ENCODE results near the gene AFF3. TPM values are rescaled to one million over a fixed set of nuclear protein-coding genes. Genes with fewer than 3 reads are reported as not detected.

The AFF3 gene
- total and polyA plus RNA-seq, 2 of the 4 experiments (the other 2 are of a cell fraction) = 12.9 to 14.3 TPM

GRCh38 chr2:99797475-99797874, 344.9 kb downstream of the AFF3 start:
- Histone ChIP-seq H4K20me1 (ENCODE audit: insufficient read depth, low read length) (no peaks in the 10 kb centered on the region), H4K8ac (ENCODE audit: low read depth in 2 of 2, low read length in 2 of 2) (no peak overlapping the region), H3K4me2 (ENCODE audit: low read depth, low read length) (no peak overlapping the region), H3K79me1 (ENCODE audit: low read depth in 1 of 2, low read length in 2 of 2) (peaks cover 0 to 8% of the 10 kb centered on the region in 2 experiments; a peak in 3 of 4 replicates), H3K14ac (replicated peaks; ENCODE audit: low read depth, low read length) (no peak overlapping the region), H3K9ac (ENCODE audit: low read depth, low read length) (no peak overlapping the region), H3K56ac (ENCODE audit: extremely low read depth, insufficient read depth, low read length) (no peak overlapping the region), H3K9me3 (ENCODE audit: control insufficient read depth, insufficient read depth, low read length) (peaks cover 6% of the 10 kb centered on the region), H2BK120ac (ENCODE audit: low read depth, low read length) (no peak overlapping the region), H3K4ac (ENCODE audit: low read depth, low read length) (no peak overlapping the region), H2BK5ac (ENCODE audit: low read depth, low read length, poor library complexity, severe bottlenecking) (no peak overlapping the region), H4K91ac (ENCODE audit: insufficient read depth, low read depth, low read length) (no peak overlapping the region), H3K4me3 (ENCODE audit: insufficient read depth, low read depth, low read length) (no peak overlapping the region), H2AK5ac (ENCODE audit: low read depth, low read length) (no peak overlapping the region), H2AK9ac (replicated peaks; ENCODE audit: low read depth, low read length, poor library complexity) (no peak overlapping the region), H2BK15ac (ENCODE audit: low read depth, low read length) (no peak overlapping the region), H3K36me3 (ENCODE audit: control insufficient read depth, insufficient read depth, low read length) (peaks cover 3% of the 10 kb centered on the region), H3K27ac (ENCODE audit: insufficient read depth, low read length) (no peak overlapping the region), H3K23ac (ENCODE audit: low read depth, low read length) (no peak overlapping the region), H2BK20ac (ENCODE audit: low read depth, low read length) (no peak overlapping the region), H3K9me1 (ENCODE audit: insufficient read depth, low read length) (peaks cover 2% of the 10 kb centered on the region; the same call in 1 of the 2 replicates), H3K18ac (ENCODE audit: low read depth, low read length) (no peak overlapping the region), H3K4me1 (ENCODE audit: control insufficient read depth, insufficient read depth, low read length) (0 out of 2 replicates have a peak, but pooled peaks cover 2% of the 10 kb centered on the region), H4K5ac (ENCODE audit: low read depth, low read length) (no peak overlapping the region), H3K27me3 (ENCODE audit: control insufficient read depth, insufficient read depth, low read length) (no peaks in the 10 kb centered on the region), H2AFZ (replicated peaks; ENCODE audit: low read length, poor library complexity) (no peak overlapping the region)
- whole genome bisulfite sequencing, 2 experiments (ENCODE audit: extremely low coverage in 2 of 2, insufficient read length in 1 of 2) = no CpG with 5 or more reads among the region's 1 CpG
- dilution Hi-C loops (cut with HindIII; ENCODE audit: low sequenced_read_pairs, unreplicated experiment) = no loop called here
- no peak for ATAC-seq (ENCODE audit: low read depth)
- ChIA-PET POLR2A (ENCODE audit: unreplicated experiment) (no interaction called here), CTCF (no interaction called here)
- TF ChIP-seq BHLHE40 (IDR thresholded peaks at IDR 0.05; ENCODE audit: low read depth, low read length) = no peak
- no peak for TF ChIP-seq CHD1 (IDR thresholded peaks at IDR 0.05; ENCODE audit: low read depth, low read length)
- no TSS peak for BruUV-seq (replicated peaks)
- intact Hi-C loops (cut with micrococcal nuclease) = no loop called here
- DNase-seq = no peak
- in situ Hi-C loops (cut with MboI; ENCODE audit: low sequenced_read_pairs) = no loop called here

Measured in IMR-90 (cell line).